ENCODE results near the gene ARNT2. TPM values are rescaled to one million over a fixed set of nuclear protein-coding genes. Genes with fewer than 3 reads are reported as not detected.

ARNT2 gene
- polyA plus RNA-seq, 2 of the 4 experiments (the other 2 are of a cell fraction): 8.9 to 17.0 TPM

- DNase-seq (ENCODE audit: low read depth in 1 of 2, low spot score in 1 of 2) (no peak), FAIRE-seq (no peak), ATAC-seq (no peak)
- no peaks in the 10 kb centered on the region for H3K9me3 ChIP-seq
- CTCF ChIA-PET: interaction anchor here (0.8 to 1.3 kb wide), 5 partner anchors 14 to 538 kb away, joined by 3 to 12 read pairs (median 5); no protein-coding TSS in a partner anchor
- no peak overlapping the region for H3K27ac ChIP-seq
- no peak overlapping the region for H3K4me3 ChIP-seq
- H3K4me1 ChIP-seq: peaks cover 16% of the 10 kb centered on the region
- 93% methylated on average over 2 of the region's 2 CpGs for WGBS (ENCODE audit: missing lambda C conversion rate)
- no peak overlapping the region for H3K4me2 ChIP-seq
- POLR2A ChIA-PET: no interaction called here
- TF ChIP-seq JUNB (IDR thresholded peaks at IDR 0.05) (no peak), E2F6 (IDR thresholded peaks at IDR 0.05; ENCODE audit: borderline replicate concordance, low read depth) (no peak), RFX5 (IDR thresholded peaks at IDR 0.05) (no peak), SMC3 (IDR thresholded peaks at IDR 0.05) (no peak)
Measured at GRCh38 chr15:80432345-80432702, 28.1 kb downstream of the ARNT2 start.

- no peak overlapping the region for H3K4me3 ChIP-seq
- DNase-seq (ENCODE audit: low read depth in 1 of 2, low spot score in 1 of 2): no peak
- ChIA-PET CTCF (interaction anchor here (1.0 kb wide), 1 partner anchor 18 kb away, joined by 3 read pairs; no protein-coding TSS in a partner anchor), POLR2A (no interaction called here)
- TF ChIP-seq JUNB (IDR thresholded peaks at IDR 0.05) (no peak), MYC (IDR thresholded peaks at IDR 0.05; ENCODE audit: borderline replicate concordance, low read length) (no peak), RCOR1 (IDR thresholded peaks at IDR 0.05; ENCODE audit: low read depth, low read length) (no peak), PHF8 (IDR thresholded peaks at IDR 0.05; ENCODE audit: borderline replicate concordance, low read depth) (no peak), HOXA7 (CRISPR knock-in tag; IDR thresholded peaks at IDR 0.05) (no peak), CHD4 (IDR thresholded peaks at IDR 0.05; ENCODE audit: borderline replicate concordance) (no peak), CHD2 (IDR thresholded peaks at IDR 0.05; ENCODE audit: low read length, partially characterized antibody) (no peak), MAZ (IDR thresholded peaks at IDR 0.05; ENCODE audit: borderline replicate concordance, low read depth, low read length) (no peak), HOXB5 (CRISPR knock-in tag; IDR thresholded peaks at IDR 0.05) (no peak), BHLHE40 (IDR thresholded peaks at IDR 0.05; ENCODE audit: low read depth, low read length) (no peak), RARB (CRISPR knock-in tag; IDR thresholded peaks at IDR 0.05) (no peak), SREBF2 (IDR thresholded peaks at IDR 0.05) (no peak), HEYL (CRISPR knock-in tag; IDR thresholded peaks at IDR 0.05) (no peak), KDM1A (IDR thresholded peaks at IDR 0.05; ENCODE audit: low read depth) (no peak), JUN (IDR thresholded peaks at IDR 0.05) (no peak), TP53 (CRISPR knock-in tag; IDR thresholded peaks at IDR 0.05) (no peak), CBX8 (IDR thresholded peaks at IDR 0.05) (no peak)
- WGBS (ENCODE audit: missing lambda C conversion rate): 92% methylated on average over 5 of the region's 5 CpGs
- no peak for ATAC-seq
- no peaks in the 10 kb centered on the region for H3K9me3 ChIP-seq
- peaks cover 25% of the 10 kb centered on the region for H3K4me1 ChIP-seq
- FAIRE-seq: no peak
- H3K27ac ChIP-seq: no peak overlapping the region
- H3K4me2 ChIP-seq: no peak overlapping the region
Measured at GRCh38 chr15:80433836-80434235, 29.7 kb downstream of the ARNT2 start.

- no peak for FAIRE-seq
- Histone ChIP-seq H3K27ac (peak overlapping the region; percentile 64 to 82; a peak in 3 of 6 replicates), H3K4me3 (no peak overlapping the region)
- TF ChIP-seq SREBF2 (IDR thresholded peaks at IDR 0.05) (no peak), NPAS2 (CRISPR knock-in tag; IDR thresholded peaks at IDR 0.05; ENCODE audit: borderline replicate concordance) (no peak), FOXS1 (CRISPR knock-in tag; IDR thresholded peaks at IDR 0.05) (no peak), FOSL2 (IDR thresholded peaks at IDR 0.05) (no peak), FOSL2 (CRISPR knock-in tag; IDR thresholded peaks at IDR 0.05) (no peak), CTCF (IDR thresholded peaks at IDR 0.05) (no peak), ZFP36 (IDR thresholded peaks at IDR 0.05; ENCODE audit: borderline replicate concordance, partially characterized antibody) (no peak), ELK1 (IDR thresholded peaks at IDR 0.05; ENCODE audit: low read depth, low read length) (no peak), POLR2AphosphoS2 (conservative IDR thresholded peaks at IDR 0.05; ENCODE audit: low read length) (no peak), CBX2 (IDR thresholded peaks at IDR 0.05; ENCODE audit: borderline replicate concordance, low read depth) (no peak), NR3C1 (IDR thresholded peaks at IDR 0.05) (no peak), MAFK (IDR thresholded peaks at IDR 0.05; ENCODE audit: partially characterized antibody) (no peak), RARB (CRISPR knock-in tag; IDR thresholded peaks at IDR 0.05) (no peak)
Measured at GRCh38 chr15:80434926-80435720, 30.9 kb downstream of the ARNT2 start.

More at GRCh38 chr15:80434926-80435720, 30.9 kb downstream of the ARNT2 start:
- no peak for DNase-seq (ENCODE audit: low read depth in 1 of 2, low spot score in 1 of 2)
- Histone ChIP-seq H3K9me3 (no peaks in the 10 kb centered on the region), H3K4me2 (no peak overlapping the region), H3K4me1 (peaks cover 25% of the 10 kb centered on the region)
- CTCF ChIA-PET: interaction anchor here (1.0 to 3.3 kb wide), 6 partner anchors 12 to 535 kb away, joined by 3 to 20 read pairs (median 4); no protein-coding TSS in a partner anchor
- whole genome bisulfite sequencing (ENCODE audit: missing lambda C conversion rate): 96% methylated on average over 13 of the region's 13 CpGs
- ATAC-seq: no peak
- POLR2A ChIA-PET: no interaction called here

Measured in A549 (cell line).